Stimulated activated memory B cell treated with anti-CD40 and anti-IgM and Interleukin-4, amounts not matched to agents 10 μg/mL and 1 μg/mL and 100 μg/mL, for 72 hours (primary cell): ENCODE results near the gene TRIM17.

Experiments used
- ATAC-seq: fragments of 150-1000 bp; cut with Tn5 transposase; 2 replicates; pipeline ENCODE4 v1.10.0; 2021
- H3K27ac Mint-ChIP-seq: one replicate; pipeline ENCODE4 v1.8.0; 2022; ENCODE audit warnings: mild to moderate bottlenecking, mixed read lengths
- H3K27me3 Mint-ChIP-seq: one replicate; pipeline ENCODE4 v1.8.0; 2022; ENCODE audit warnings: mixed read lengths
- H3K36me3 Mint-ChIP-seq: one replicate; pipeline ENCODE4 v1.8.0; 2022; ENCODE audit warnings: mixed read lengths
- H3K4me1 Mint-ChIP-seq: one replicate; pipeline ENCODE4 v1.8.0; 2022; ENCODE audit warnings: mixed read lengths
- H3K4me3 Mint-ChIP-seq: one replicate; pipeline ENCODE4 v1.8.0; 2022; ENCODE audit warnings: mild to moderate bottlenecking, moderate library complexity, mixed read lengths
- H3K9me3 Mint-ChIP-seq: one replicate; pipeline ENCODE4 v1.8.0; 2022; ENCODE audit warnings: mixed read lengths

TRIM17 gene

DNA sequence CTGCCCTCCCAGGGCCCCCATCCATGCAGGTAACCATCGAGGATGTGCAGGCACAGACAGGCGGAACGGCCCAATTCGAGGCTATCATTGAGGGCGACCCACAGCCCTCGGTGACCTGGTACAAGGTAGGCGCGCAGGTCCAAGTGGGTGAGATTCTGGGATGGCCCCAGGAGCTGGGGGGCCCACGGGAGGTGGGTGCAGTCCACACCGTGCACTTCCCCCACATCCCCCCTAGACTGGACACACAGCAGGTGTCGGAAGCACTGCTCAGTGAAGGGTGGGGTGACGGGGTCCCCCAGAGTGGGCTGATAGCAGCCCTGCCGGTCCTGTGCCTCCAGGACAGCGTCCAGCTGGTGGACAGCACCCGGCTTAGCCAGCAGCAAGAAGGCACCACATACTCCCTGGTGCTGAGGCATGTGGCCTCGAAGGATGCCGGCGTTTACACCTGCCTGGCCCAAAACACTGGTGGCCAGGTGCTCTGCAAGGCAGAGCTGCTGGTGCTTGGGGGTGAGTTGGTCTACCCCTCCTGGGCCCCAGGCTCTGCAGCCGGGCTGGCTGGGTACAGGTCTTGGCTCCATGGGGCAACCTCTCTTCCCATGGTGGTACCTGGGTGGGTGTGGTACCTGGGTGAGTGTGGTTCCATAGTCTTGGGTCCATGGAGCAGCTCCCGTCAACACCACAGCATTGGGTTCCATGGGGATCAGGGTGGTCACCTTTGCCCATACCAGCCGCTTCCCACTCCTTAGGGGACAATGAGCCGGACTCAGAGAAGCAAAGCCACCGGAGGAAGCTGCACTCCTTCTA lies 50.4 kb downstream of the TRIM17 start:
- peaks cover 12% of the 10 kb centered on the region for H3K4me1 Mint-ChIP-seq
- H3K9me3 Mint-ChIP-seq = no peaks in the 10 kb centered on the region
- no peaks in the 10 kb centered on the region for H3K36me3 Mint-ChIP-seq
- no peak overlapping the region for H3K4me3 Mint-ChIP-seq
- no peak overlapping the region for H3K27ac Mint-ChIP-seq
- no peak for ATAC-seq
- peaks cover 8% of the 10 kb centered on the region for H3K27me3 Mint-ChIP-seq

GRCh38 chr1:228365271-228366061 lies 51.2 kb downstream of the TRIM17 start:
- Mint-ChIP-seq H3K9me3 (no peaks in the 10 kb centered on the region), H3K36me3 (no peaks in the 10 kb centered on the region)
- no peak for ATAC-seq

GRCh38 chr1:228364706-228365213 lies 51.9 kb downstream of the TRIM17 start:
- H3K4me1 Mint-ChIP-seq = peaks cover 12% of the 10 kb centered on the region

More at GRCh38 chr1:228365271-228366061, 51.2 kb downstream of the TRIM17 start:
- H3K4me3 Mint-ChIP-seq = no peak overlapping the region
- H3K27ac Mint-ChIP-seq = no peak overlapping the region
- peaks cover 8% of the 10 kb centered on the region for H3K27me3 Mint-ChIP-seq
- H3K4me1 Mint-ChIP-seq = peaks cover 12% of the 10 kb centered on the region

DNA sequence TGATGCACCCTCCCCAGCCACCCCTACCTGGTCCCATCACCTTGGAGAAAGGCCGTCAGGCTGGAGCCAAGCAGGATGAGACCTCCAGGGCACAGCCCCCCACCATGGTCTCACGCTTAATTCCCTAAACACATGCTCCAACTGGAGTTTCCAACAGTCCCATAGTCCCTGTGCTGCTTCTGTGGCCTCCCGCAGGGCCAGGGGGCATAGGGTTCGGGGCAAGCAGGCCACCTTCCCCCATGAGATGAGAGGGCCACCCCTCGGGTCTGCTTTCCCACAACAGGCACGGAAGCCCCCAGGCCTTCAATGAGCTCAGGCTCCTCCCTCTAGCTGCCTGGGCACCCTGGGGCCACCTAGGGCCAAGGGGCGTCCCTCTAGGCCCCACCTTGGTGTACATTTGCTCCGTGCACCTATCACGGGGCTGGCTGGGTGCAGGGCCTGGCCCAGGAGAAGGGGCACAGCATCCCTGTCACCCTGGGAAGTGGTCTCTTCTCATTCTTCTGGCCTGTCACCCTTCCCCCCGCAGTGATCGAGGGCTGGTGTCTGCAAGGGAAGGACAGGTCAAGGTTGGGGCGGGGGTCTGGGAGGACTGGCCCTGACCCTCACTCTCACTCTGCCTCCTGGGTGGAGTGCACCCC lies 52.5 kb downstream of the TRIM17 start:
- H3K4me3 Mint-ChIP-seq = no peak overlapping the region
- peaks cover 8% of the 10 kb centered on the region for H3K27me3 Mint-ChIP-seq
- peaks cover 12% of the 10 kb centered on the region for H3K4me1 Mint-ChIP-seq
- ATAC-seq = no peak
- no peaks in the 10 kb centered on the region for H3K36me3 Mint-ChIP-seq
- no peak overlapping the region for H3K27ac Mint-ChIP-seq
- H3K9me3 Mint-ChIP-seq = no peaks in the 10 kb centered on the region

More at GRCh38 chr1:228364706-228365213, 51.9 kb downstream of the TRIM17 start:
- peaks cover 8% of the 10 kb centered on the region for H3K27me3 Mint-ChIP-seq
- no peak for ATAC-seq
- no peak overlapping the region for H3K27ac Mint-ChIP-seq
- H3K9me3 Mint-ChIP-seq = no peaks in the 10 kb centered on the region
- H3K36me3 Mint-ChIP-seq = no peaks in the 10 kb centered on the region
- H3K4me3 Mint-ChIP-seq = no peak overlapping the region

DNA sequence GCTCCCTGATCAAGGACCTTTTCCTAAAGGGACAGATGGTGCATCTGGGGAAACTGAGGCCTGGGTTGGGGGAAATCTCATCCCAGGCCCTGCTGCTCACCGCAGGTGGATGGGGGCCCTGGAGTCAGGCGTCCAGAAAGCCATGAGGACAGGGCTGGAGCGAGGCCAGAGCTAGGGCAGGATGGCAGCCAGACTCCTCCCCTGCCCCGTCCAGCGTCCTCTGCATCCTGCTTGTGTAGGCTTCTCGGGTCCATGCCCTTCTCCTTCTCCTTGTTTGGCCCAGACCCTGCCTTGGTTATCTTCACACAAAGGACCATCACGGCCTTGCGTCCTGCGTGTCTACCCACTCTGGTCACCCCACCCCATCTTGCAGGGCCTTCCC lies 53.0 kb downstream of the TRIM17 start:
- H3K27me3 Mint-ChIP-seq = peaks cover 3% of the 10 kb centered on the region
- no peaks in the 10 kb centered on the region for H3K9me3 Mint-ChIP-seq

DNA sequence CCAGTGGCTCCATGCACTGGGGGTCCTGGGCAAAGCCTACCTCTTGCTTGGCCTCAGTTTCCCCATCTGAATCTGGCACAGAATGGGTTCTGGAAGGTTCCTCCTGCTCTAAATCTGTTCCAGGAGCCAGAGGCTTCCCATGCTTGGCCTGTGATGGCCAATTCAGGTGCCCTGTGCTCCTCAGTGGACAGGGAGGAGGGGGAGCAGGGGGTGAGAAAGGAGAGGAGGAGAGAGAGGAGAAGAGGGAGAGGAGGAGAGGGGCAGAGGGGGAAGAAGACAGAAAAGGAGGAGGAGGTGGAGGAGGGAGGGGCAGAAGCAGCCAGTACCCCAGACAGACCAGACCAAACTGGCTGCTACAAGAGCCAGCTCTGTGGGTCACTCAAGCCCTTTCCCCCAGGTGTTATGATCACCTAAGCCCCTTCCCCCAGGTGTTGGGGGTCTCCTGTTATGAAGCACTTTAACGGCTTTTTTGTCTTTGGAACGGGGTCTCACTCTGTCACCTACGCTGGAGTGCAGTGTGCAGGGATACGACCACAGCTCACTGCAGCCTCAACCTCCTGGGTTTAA lies 53.7 kb downstream of the TRIM17 start:
- Mint-ChIP-seq H3K36me3 (no peaks in the 10 kb centered on the region), H3K4me3 (no peak overlapping the region), H3K4me1 (peaks cover 5% of the 10 kb centered on the region), H3K27ac (no peak overlapping the region), H3K9me3 (no peaks in the 10 kb centered on the region), H3K27me3 (no peaks in the 10 kb centered on the region)
- ATAC-seq = no peak

More for the DNA sequence above, 53.0 kb downstream of the TRIM17 start:
- no peak overlapping the region for H3K27ac Mint-ChIP-seq
- no peaks in the 10 kb centered on the region for H3K36me3 Mint-ChIP-seq
- no peak for ATAC-seq
- peaks cover 8% of the 10 kb centered on the region for H3K4me1 Mint-ChIP-seq
- no peak overlapping the region for H3K4me3 Mint-ChIP-seq

GRCh38 chr1:228362141-228362883 lies 54.3 kb downstream of the TRIM17 start:
- Mint-ChIP-seq H3K4me1 (no peaks in the 10 kb centered on the region), H3K36me3 (no peaks in the 10 kb centered on the region), H3K9me3 (no peaks in the 10 kb centered on the region), H3K27me3 (no peaks in the 10 kb centered on the region), H3K4me3 (no peak overlapping the region), H3K27ac (no peak overlapping the region)
- no peak for ATAC-seq

GRCh38 chr1:228361314-228362140 lies 55.1 kb downstream of the TRIM17 start:
- Mint-ChIP-seq H3K4me3 (no peak overlapping the region), H3K27me3 (no peaks in the 10 kb centered on the region), H3K4me1 (no peaks in the 10 kb centered on the region), H3K27ac (no peak overlapping the region), H3K36me3 (no peaks in the 10 kb centered on the region), H3K9me3 (no peaks in the 10 kb centered on the region)
- ATAC-seq = no peak

DNA sequence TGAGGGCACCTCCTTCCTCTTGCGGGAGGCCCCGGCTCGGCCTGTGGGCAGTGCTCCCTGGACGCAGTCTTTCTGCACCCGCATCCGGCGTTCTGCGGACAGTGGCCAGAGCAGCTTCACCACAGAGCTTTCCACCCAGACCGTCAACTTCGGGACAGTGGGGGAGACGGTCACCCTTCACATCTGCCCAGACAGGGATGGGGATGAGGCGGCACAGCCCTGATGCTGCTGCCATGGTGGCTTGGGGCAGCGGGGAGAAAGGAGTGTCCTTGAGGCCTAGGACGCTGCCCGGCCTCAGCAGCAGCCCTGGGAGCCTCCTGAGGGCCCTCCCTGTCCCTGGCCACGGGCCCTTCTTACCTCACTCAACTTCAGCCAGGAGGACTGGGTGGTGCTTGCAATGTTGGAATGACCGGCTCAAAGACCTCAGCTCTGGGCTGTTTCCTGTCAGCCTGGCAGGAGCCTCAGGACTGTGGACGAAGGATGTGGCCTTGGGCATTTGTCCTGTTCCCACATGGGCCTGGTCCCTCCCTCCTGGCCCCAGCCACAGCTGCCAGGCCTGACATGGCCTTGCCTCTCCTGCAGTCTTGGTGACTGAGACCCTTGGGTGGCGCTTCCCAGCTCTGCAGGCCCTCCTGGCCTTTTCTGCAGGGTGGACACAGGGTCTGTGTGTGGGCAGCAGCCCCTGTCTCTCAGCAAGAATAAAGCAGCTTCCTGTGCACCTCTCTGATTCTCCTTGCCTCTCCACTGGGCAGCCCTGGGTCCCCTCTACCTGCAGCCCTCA lies 55.9 kb downstream of the TRIM17 start:
- no peaks in the 10 kb centered on the region for H3K27me3 Mint-ChIP-seq
- H3K36me3 Mint-ChIP-seq = no peaks in the 10 kb centered on the region
- no peak for ATAC-seq
- no peaks in the 10 kb centered on the region for H3K9me3 Mint-ChIP-seq
- H3K27ac Mint-ChIP-seq = no peak overlapping the region
- H3K4me3 Mint-ChIP-seq = no peak overlapping the region
- no peaks in the 10 kb centered on the region for H3K4me1 Mint-ChIP-seq

DNA sequence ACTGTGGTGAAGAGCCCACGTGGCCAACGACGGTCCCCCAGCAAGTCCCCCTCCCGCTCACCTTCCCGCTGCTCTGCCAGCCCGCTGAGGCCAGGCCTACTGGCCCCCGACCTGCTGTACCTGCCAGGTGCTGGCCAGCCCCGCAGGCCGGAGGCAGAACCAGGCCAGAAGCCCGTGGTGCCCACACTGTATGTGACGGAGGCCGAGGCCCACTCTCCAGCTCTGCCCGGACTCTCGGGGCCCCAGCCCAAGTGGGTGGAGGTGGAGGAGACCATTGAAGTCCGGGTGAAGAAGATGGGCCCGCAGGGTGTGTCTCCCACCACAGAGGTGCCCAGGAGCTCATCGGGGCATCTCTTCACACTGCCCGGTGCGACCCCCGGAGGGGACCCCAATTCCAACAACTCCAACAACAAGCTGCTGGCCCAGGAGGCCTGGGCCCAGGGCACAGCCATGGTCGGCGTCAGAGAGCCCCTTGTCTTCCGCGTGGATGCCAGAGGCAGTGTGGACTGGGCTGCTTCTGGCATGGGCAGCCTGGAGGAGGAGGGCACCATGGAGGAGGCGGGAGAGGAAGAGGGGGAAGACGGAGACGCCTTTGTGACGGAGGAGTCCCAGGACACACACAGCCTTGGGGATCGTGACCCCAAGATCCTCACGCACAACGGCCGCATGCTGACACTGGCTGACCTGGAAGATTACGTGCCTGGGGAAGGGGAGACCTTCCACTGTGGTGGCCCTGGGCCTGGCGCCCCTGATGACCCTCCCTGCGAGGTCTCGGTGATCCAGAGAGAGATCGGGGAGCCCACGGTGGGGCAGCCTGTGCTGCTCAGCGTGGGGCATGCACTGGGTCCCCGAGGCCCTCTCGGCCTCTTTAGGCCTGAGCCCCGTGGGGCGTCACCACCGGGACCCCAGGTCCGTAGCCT lies 56.8 kb downstream of the TRIM17 start:
- no peaks in the 10 kb centered on the region for H3K27me3 Mint-ChIP-seq
- no peak overlapping the region for H3K27ac Mint-ChIP-seq
- H3K9me3 Mint-ChIP-seq = no peaks in the 10 kb centered on the region
- H3K36me3 Mint-ChIP-seq = no peaks in the 10 kb centered on the region
- H3K4me1 Mint-ChIP-seq = no peaks in the 10 kb centered on the region
- ATAC-seq = no peak
- no peak overlapping the region for H3K4me3 Mint-ChIP-seq

DNA sequence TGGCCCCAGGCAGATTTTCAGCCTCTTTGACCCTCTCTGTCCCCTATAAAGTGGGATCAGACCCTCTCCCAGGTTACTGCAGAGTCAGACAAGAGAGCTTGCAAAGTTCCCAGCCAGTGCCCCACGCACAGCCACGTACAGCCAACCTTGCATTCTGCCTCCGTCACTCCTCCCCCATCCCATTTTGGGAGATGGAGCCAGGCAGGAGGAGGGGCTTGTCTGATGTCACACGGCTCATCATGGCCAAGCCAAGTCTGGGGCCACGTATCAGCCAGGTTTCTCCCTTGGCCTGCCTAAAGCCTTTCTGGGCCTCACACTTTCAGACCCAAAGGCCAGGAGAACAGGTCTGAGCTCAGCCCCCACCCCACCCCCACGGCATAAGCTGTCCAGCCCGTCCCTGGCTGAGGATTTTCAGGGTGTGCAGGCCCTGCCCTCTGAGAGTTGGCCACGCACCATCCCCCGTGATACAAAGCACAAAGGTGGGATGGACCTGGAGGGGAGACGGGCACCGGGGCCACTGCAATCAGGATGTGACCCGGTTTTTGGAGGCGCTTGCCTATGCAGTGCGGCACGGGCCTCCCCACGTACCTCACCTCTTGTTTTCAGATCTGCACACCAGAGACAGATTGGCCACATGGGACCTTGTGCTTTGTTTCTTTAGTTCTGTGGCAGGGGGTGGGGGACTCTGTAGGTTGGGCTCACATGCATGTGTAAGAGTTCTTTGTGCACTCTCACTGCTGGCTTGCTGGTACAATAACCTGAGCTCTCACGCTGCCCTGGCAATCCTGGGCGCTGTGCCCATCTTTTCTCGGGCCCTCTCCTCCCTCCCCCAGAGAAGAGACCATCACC lies 57.7 kb downstream of the TRIM17 start:
- ATAC-seq = no peak
- H3K36me3 Mint-ChIP-seq = no peaks in the 10 kb centered on the region
- H3K4me1 Mint-ChIP-seq = no peaks in the 10 kb centered on the region
- H3K4me3 Mint-ChIP-seq = no peak overlapping the region
- H3K27me3 Mint-ChIP-seq = no peaks in the 10 kb centered on the region
- H3K27ac Mint-ChIP-seq = no peak overlapping the region
- H3K9me3 Mint-ChIP-seq = no peaks in the 10 kb centered on the region
